H1 (cell line): ENCODE measurements around the gene ABCC6. TPM values are rescaled to one million over a fixed set of nuclear protein-coding genes. Genes with fewer than 3 reads are reported as not detected.

ENCODE experiments used
- CBX5 ChIP-seq: fragments of 300-800, 300-1000 bp; sonication (generic); IDR thresholded peaks from 2 replicates; pipeline ENCODE4 v1.7.1; 2016; ENCODE audit warnings: antibody characterized with exemption, low read length, low read depth
- CHD7 ChIP-seq: fragments of 300-600 bp; sonication (generic); IDR thresholded peaks from 2 replicates; pipeline ENCODE4 v1.7.1; 2012; ENCODE audit warnings: low read length, moderate library complexity, mild to moderate bottlenecking, inconsistent platforms; ENCODE audit not compliant: insufficient replicate concordance
- CTCF ChIP-seq, 3 experiments: IDR thresholded peaks; 1 replicate in 2 of 3; 2 replicates in 1 of 3; pipeline versions ENCODE4 v1.5.1 to v1.6.1; 2011; ENCODE audit warnings: low read length in 3 of 3, mild to moderate bottlenecking in 3 of 3, inconsistent platforms in 2 of 3, low read depth in 1 of 3, moderate library complexity in 1 of 3; ENCODE audit not compliant: insufficient read depth in 1 of 3; ENCODE audit errors: control extremely low read depth in 1 of 3
- HDAC6 ChIP-seq: IDR thresholded peaks from one replicate; pipeline ENCODE4 v1.7.1; 2012; ENCODE audit warnings: low read depth, mild to moderate bottlenecking, inconsistent platforms, low read length, moderate library complexity
- KDM5A ChIP-seq: fragments of 200-600 bp; IDR thresholded peaks from 2 replicates; pipeline ENCODE4 v1.7.1; 2012; ENCODE audit warnings: mild to moderate bottlenecking, low read length, inconsistent platforms, mixed read lengths
- SRF ChIP-seq: IDR thresholded peaks from 2 replicates; pipeline ENCODE4 v1.6.1; 2011; ENCODE audit warnings: mild to moderate bottlenecking, low read depth, low read length, moderate library complexity
- ZNF274 ChIP-seq: IDR thresholded peaks from 2 replicates; pipeline ENCODE4 v1.7.0; 2012; ENCODE audit warnings: low read length, borderline replicate concordance; ENCODE audit errors: extremely low read depth
- polyA plus RNA-seq, 7 experiments: library from polyadenylated mRNA; depleted of rRNA in 3 of 7; stranded (reverse) in 5 of 7; unstranded in 2 of 7; fragments of >200 nt in 5 of 7; fragments of 200-250 nt in 2 of 7; gene quantifications; 1 replicate in 5 of 7; 2 replicates in 1 of 7; 4 replicates in 1 of 7; pipeline versions ENCODE4 v1.2.1 to v1.2.3, GENCODE V29; 2011 to 2013; ENCODE audit warnings: missing spikeins in 2 of 7, mixed read lengths in 2 of 7
- total RNA-seq: library from RNA; stranded (reverse); fragmentation: NEBNext Ultra II Directional; extraction: Animal tissue kit (Norgen Biotek cat#: 25700); gene quantifications from 2 replicates; pipeline ENCODE4 v1.2.1, GENCODE V29; 2021

The ABCC6 gene
- total and polyA plus RNA-seq, 2 of the 8 experiments (the other 6 are each of a cell fraction or from before 2014, with no cell fraction given) = 1.6 to 1.8 TPM

DNA sequence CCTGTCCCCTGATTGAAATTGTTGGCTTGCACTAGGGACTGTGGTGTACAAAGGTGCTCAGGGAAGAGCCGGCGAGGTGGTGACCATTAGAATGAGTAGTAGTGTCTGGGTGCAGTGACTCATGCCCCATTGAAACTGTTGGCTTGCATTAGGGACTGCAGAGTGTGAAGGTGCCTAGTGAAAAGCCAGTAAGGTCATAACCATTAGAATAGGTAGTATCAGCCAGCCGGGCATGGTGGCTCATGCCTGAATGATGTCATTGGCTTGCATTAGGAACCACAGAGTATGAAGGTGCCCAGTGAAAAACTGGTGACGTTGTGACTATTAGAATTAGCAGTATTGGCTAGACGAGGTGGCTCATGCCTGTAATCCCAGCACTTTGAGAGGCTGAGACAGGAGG, 78.9 kb downstream of the ABCC6 start (continued):
- TF ChIP-seq HDAC6 (no peak), CTCF (IDR thresholded peaks at IDR 0.05; ENCODE audit: control extremely low read depth in 1 of 3, insufficient read depth in 1 of 3, low read depth in 1 of 3, low read length in 3 of 3) (no peak), CHD7 (no peak), KDM5A (no peak), SRF (no peak), CBX5 (no peak), ZNF274 (no peak)
